Stimulated activated CD8-positive, alpha-beta memory T cell treated with anti-CD3 and anti-CD28 coated beads, Interleukin-4, amount 100 ng/mL, for 24 hours (primary cell): ENCODE measurements around the gene MCOLN1.
A peak's percentile ranks its signal among the peaks of the same experiment; 100 is the strongest.

Experiments
- DNase-seq: peaks from one replicate; pipeline ENCODE4 v3.0.0-alpha.2; 2020; ENCODE audit warnings: low read depth

MCOLN1 gene

DNA sequence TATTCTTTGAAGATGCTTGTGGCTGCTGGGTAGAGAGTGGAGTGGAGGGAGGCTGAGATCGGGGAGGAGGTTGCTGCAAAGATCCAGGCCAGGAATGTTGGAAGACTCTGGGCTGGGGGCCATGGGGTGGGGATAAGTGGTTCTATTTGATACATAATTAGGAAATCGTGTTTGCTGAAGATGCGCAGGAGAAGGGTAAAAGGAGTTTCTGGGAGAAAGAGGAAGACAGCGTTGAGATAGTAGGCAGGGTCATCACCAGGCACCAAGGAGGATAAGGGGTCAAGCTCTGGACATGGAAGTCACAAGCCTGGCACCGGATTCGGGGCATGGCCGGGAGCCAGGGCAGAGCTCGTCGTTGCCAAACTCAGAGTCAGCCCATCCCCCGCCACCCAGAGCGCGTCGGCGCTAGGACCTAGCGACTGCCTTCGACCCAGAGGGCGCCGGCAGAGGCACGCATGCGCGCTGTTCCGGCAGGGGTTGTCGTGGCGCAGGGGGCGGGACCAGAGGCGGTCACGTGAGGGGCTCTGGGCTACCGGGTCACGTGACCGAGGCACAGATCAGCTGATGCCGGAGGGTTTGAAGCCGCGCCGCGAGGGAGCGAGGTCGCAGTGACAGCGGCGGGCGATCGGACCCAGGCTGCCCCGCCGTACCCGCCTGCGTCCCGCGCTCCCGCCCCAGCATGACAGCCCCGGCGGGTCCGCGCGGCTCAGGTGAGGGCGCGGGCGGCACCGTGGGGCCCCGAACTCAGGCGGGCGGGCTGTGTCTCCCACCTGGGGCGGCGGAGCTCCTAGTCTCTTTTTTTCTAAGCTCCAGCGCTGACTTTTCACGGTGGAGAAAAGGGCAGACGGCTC lies at the start of gene MCOLN1:
Gene MCOLN1 (plus strand): TSS at position 553 of the 851 bp plus-strand sequence. CDS start 127 bp downstream, at position 680.
- DNase-seq, result peak; percentile 100

DNA sequence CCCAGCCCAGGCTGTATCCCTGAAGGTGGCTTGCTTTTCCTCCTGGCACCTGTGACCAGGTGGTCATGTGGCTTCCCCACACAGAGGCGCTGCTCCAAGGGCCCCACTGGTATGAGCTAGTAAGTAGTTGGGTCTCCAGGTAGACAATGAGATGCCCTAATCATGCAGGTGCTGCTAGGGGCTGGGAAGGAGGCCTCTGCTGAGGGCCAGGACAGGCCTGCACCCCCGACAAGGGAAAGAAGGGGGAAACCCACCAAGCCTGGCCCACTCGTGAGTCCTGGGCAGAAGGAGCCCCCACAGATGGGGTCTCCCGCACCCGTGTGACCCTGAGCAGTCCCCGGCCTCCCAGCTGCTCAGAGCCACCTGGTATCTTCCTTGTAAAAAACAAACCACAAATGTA lies 46.8 kb upstream of the MCOLN1 start:
- no peak for DNase-seq

DNA sequence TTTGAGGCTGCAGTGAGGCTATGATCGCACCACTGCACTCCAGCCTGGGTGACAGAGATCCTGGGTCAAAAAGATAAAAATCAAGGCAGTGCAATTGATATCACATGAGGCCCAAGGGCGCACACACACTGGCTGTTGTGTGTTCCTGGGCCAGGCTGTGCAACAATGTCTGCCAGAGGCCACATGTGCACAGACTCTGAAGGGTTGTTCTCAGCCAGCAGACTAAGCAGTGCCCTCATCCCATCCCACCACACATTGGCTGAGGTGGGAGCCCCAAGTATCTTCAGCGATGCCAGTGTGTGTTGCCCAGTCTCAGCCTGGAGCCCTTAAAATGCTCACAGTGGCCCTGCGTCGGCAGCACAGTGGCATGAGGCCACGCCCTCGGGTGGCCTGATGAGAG lies 46.2 kb upstream of the MCOLN1 start:
- no peak for DNase-seq

DNA sequence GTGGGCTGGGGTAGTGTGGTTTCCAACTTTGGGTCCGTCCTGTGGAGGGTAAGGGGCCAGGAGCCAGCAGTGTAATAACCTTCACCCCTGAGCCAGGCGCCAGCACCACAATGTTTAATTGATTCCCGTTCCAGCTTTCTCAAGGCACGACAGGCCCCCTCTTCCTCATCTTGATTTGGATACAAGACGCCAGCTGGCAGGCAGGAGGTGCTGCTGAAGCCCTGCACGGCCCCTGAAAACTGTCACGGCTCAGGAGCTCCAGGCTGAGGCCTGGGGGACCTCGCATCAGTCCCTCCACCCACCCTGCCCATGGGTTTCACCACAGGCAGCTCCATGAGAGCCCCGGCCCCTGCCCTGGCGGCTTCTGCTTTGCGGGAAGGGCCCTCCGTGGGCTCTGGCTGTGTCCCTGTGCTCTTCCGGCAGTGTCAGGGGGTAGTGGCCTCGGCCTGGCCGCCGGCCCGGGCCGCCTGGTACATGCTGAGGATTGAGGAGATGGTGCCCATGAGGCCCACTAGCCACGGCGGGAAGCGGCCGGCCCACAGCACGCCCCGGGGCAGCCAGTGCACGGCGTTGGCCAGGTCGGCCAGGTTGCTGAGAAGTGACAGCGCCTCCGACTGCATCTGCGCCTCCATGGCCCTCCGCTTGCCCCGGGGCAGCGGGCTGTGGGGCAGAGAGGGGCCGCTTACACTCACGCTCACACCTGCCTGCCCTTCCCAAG lies 45.5 kb upstream of the MCOLN1 start:
- DNase-seq, result no peak

DNA sequence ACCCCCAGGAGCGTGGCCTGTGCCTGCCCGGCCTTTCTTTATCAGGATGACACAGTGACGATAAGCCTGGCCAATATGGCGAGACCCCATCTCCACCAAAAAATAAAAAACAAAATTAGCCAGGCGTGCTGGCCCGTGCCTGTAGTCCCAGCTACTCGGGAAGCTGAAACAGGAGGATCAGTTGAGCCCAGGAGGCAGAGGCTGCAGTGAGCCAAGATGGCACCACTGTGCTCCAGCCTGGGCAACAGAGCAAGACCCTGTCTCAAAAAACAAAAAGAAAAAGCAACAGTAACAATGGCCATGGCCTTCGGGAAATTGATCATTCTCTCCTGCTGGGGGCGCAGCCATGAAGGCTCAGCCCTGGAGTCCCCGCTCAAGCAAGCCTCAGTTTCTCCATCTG lies 44.7 kb upstream of the MCOLN1 start:
- no peak for DNase-seq

DNA sequence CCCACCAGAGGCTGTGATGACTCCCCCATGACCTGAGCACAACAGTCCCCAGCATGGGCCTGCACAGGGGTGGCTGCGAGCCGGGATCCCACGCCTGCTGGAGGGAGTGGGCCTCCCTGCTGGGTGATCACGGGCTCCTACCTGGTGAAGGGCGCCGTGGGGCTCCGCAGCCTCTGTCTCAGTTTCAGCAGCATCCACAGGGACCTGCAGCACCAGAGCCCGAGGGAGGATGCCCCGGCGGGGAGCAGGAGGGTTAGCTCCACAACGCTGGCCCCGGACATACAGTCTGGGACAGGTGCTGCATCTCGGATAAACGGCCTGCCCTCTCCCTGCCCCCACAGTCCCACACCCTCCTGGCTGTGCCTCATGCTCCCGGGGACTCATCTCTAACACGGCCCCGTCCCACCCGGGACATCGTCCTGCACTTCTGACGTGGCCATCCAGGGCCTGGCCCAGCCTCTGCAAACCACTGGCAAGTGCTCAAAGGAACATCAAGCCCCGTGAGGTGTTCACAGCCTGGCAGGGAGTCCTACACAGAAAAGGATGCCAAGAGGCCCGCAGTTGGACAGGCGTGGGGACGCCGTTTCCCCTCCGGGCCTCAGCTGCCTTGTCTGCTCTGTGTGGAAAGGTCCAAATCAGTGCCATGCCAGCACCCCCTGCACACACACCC lies 44.1 kb upstream of the MCOLN1 start:
- DNase-seq, result no peak

DNA sequence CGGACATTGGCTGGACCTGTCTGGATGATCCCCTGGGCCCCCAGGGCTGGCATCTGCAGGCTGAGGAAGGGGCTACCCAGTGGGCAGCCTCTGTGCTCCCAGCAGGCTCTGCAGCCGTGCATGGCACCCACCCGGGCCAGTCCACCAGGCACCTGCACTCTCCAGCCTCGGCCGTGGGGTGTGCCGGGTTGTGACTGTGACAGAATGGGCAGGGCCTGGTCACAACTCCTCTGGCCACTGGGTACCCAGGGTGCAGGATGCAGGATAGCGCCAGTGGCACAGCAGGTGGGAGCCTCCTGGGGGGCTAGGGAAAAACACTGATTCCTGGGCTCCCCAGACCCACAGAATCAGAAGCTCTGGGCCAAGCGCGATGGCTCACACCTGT lies 43.6 kb upstream of the MCOLN1 start:
- no peak for DNase-seq

DNA sequence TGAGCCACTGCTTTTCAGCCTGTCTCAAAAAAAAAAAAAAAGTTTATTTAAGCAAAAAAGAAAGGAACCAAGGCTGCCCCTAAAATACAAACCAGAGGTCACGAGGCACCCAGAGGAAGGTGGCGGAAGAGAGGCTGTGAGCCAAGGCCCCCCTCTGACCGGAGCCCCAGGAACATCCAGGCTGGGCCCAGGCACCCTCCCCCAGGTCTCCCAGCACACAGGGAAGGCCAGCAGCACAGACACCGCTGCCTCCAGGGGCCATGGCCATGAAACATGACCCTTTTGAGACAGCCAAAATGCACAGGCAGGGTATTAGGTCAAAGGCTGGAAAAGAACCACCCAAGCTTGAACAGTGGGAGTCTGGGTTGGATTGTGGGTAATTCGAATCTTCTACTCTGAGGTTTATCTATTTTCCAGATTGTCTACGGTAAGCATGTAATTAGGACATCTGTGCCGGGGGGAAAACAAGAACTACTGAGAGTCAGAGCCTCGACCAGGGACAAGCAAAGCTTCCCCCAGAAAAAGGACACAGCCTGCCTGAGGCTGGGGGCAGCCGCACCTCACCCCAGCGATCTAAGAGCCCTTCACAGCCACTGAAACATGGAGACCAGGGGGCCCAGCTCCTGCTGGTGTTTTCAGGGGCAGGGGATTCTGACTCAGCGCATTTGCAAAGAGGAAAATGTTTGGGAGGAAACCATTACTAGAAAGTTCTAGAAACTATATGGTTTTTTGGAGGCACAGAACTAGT lies 42.0 kb upstream of the MCOLN1 start:
- no peak for DNase-seq

DNA sequence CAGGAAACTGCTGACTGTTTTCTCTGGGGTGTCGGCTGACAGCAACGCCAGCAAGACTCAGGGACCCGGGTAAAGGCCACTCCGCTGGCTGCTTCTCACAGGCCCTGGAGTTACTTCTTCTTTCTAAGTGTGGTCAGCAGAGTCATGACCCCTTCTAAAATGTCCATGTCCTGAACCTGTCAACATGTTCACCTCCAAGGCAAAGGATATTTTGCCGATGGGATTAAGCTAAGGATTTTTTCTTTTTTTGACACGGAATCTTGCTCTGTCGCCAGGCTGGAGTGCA lies 41.5 kb upstream of the MCOLN1 start:
- DNase-seq, result no peak

DNA sequence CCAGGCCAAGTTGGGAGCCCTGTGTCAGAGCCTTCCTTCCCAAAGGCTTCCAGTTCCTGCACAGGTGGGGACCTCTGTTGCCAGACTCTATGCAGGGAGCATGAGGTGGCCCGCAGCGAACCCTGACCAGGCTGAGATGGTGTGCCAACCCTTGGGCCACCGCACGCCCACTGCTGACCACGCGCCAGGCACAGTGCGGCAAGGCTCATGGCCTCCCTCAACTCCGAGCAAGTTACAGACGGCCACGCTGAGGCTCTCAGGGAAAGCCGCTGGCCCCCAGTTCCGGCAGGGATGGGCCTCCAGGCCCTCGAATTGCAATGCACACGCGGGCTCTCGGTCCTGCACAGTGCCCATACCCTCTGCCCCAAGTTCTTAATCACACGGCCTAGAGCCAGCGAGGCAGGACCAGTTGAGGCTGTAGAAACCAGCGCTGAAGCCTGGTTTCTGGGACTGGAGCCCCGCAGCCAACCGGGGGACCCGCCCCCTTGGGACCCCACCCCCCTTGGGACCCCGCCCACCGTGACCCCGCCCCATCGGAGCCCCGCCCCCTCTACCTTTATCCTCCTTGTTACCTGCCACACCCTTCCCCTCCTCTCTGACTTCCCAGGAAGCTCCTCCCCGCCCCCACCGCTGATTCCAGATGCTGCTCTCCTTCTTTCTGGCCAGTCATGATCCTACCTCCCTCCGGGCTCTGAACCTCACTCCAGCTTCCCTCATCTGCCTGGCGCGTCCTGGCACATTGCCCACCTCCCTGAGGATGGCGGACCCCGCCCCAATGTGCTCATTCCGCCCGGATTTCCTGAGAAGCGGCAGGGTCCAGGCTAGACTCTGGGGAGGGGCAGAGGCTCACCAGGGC lies 39.6 kb upstream of the MCOLN1 start:
- no peak for DNase-seq

DNA sequence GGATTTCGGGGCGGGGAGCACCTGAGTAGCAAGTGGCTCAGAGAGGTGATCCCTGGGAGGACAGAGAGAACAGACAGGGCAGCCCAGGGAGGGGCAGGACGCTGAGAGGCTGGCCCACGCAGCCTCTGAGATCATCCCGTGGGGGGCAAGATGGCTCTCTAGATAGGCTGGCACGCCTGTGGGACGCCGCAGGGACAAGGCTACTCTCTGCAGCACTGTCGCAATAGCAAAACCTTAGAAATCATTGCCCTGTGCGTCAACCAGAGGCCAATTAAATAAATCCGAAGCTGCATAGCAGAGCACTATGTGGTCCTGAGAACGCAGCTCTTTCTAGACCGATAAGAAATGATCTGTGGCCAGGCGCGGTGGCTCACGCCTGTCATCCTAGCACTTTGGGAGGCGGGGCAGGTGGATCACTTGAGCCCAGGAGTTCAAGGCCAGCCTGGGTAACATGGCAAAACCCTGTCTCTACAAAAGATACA lies 38.7 kb upstream of the MCOLN1 start:
- DNase-seq, result no peak

DNA sequence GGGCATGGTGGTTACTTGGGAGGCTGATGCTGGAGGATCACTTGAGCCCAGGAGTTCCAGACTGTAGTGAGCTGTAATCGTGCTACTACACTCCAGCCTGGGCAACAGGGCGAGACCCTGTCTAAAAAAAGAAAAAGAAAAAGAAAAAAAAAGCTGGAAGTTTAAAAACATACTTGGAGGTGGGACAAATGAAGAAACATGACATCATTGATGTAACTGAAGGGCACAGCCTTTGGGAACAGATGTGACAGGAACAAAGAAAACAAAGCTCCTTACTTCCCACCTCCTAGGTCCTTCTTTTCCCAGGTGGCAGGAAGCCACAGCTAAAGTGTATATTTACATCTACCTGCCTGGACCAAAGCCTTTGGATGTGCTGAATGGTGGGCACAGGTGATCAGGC lies 35.5 kb upstream of the MCOLN1 start:
- no peak for DNase-seq

DNA sequence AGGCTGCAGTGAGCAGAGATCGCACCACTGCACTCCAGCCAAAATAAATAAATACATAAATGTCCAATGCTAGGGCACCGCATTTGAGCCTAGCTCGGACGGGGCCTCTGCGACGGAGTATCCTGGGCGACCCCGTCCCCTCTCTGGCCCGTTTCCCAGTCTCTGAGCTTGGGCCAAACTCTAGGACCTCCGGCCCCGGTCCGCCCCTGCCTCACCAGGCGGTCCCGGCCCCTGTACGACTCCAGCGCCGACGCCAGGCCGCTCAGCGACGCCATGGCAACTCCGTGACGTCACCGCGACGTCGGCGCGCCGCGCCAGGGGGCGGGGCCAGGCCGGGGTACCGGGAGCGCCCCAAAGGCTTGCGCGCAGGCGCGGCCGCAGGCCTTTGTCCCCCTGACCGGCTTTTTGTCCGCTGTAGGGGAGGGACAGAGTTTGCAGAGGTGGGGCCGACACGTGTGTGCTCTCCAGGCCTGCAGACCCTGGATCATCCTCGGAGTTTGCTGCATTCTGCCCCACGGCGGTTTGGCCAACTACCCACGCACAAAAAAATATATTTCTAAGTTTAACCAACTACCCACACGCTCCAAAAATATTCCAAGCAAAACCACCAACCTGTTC lies 33.6 kb upstream of the MCOLN1 start, which contains the start of gene PEX11G:
Gene PEX11G (minus strand): TSS at position 300 of the 618 bp plus-strand sequence. CDS start 25 bp downstream, at position 275.
- peak; percentile 86 for DNase-seq

DNA sequence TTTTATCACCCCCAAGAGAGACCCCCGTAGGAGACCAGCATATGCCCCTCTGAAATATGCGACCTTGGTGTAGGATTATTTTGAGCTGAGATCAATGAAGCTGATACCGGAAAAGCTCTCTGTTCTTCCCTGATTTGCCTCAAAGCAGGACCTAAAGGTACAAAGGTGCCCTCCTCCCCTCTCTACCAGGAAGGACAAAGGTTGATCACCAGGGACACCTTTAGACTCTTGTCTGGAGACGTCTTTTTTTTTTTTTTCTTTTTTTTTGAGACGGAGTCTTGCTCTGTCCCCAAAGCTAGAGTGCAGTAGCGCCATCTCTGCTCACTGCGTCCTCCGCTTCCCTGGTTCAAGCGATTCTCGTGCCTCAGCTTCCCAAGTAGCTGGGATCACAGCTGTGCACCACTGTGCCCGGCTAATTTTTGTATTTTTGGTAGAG lies 32.8 kb upstream of the MCOLN1 start:
- no peak for DNase-seq

DNA sequence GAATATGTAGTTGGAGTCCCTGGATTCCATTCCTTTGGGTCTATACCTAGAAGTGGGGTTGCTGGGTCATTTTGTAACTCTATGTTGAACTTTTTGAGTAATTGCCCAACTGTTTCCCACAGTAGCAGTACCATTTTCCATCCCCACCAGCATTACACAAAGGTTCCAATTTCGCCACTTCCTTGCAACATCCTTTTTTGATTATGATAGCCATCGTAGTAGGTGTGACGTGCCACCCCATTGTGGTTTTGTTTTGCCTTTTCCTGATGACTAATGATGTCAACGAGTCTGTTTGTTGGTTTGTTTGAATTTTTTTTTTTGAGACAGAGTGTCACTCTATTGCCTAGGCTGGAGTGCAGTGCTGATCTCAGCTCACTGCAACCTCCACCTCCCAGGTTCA lies 30.3 kb upstream of the MCOLN1 start:
- no peak for DNase-seq

DNA sequence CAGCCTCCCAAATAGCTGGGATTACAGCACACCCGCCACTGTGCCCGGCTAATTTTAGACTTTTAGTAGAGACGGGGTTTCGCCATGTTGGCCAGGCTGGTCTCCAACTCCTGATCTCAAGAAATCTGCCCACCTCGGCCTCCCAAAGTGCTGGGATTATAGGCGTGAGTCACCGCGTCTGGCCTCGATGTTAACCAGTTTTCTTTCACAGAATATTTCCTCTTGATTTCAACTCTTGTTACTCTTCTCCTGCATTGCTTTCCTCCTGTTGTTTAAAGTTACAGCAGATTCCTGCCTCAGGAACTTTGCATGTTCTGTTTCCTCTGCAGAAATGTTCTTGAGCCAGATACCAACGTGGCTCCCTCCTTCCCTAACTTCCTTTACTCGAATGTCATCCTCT lies 29.9 kb upstream of the MCOLN1 start:
- no peak for DNase-seq

DNA sequence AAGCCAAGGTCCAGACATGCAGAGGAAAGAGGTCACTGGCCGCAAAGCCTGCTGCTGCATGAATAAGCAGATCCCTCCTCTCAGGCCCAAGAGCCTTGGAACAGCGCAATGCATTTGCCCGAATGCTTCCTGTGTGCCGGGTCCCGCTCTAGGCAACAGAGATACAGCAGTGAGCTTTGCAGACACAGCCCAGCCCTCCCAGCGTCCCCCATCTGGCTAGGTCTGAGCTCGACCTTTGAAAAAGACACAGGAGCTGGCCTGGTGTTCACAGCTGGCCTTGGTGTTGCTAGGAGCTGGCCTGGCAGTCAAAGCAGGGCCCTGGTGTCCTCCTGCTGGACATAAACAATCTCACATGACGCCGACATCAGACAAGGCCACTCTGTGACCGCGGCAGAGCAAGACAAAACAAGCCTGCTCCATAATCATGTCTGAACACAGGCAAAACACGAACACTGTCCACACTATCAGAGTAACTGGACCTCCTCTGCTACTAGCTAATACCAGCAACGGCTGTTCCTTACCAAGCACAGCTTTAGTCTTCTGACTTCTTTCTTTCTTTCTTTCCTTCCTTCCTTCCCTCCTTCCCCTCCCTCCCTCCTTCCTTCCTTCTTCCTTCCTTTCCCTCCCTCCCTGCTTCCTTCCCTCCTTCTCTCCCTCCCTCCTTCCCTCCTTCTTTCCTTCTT lies 27.9 kb upstream of the MCOLN1 start:
- DNase-seq, result no peak

DNA sequence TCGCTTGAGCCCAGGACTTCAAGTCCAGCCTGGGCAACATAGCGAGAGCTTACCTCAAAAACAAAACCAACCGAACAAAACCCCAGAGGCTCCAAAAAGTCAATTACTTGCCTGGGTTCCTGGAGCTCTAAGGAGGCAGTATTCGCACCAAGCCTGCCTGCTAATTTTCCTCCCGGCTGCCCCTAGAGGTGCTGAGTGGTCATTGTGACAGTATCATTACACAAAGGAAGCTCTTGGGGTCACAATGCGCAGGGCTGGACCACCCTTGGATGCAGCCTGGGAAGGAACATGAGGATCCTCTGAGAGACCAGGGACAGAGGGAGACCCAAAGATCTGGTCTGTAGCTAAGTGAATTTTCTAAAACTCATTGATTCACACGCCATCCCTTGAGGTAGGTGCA lies 25.1 kb upstream of the MCOLN1 start:
- DNase-seq, result no peak

DNA sequence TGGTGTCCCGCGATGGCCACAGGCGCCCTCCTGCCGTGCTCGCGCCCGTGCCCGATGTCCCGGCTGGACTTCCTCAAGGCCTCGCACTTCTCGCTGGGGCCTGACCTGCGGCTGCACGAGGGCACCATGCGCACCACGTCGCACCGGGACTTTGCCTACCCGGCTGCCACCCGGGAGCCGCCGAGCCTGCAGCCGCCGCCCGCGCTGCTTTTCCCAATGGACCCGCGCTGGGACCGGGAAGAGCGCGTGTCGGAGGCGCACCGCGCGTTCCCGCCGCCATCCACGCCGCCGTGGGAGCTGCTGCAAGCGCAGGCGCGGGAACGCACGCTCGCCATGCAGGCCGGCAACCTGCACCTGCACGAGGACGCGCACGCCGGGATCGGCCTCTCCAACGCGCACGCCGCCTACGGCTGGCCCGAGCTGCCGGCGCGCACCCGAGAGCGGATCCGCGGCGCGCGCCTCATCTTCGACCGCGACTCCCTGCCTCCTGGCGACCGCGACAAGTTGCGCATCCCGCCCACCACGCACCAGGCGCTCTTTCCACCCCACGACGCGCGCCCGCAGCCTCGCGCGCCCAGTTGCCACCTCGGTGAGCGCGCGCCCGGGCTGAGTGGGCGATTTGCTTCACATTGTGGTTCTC lies 21.5 kb upstream of the MCOLN1 start:
- peak; percentile 56 for DNase-seq

DNA sequence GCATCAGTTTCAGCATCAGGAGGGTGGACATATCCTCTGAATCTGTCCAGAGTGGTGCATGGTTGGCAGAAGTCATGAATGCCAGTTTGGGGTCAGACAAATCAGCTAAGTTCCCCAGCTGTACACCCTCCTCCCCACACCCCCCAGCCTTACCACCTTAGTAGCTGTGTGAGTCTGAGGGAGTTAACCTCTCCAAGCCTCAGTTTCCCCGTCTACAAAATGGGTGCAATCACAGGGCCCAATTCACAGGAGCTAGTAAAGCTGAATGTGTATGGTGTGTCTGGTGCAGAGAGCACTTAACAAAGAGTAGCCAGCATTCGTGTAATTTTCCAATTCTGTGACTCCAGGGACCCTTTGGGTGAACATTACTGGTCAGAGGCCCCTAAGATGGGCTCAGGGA lies 19.9 kb upstream of the MCOLN1 start:
- DNase-seq, result no peak
